ENCODE data around the gene MARCKSL1. TPM values are rescaled to one million over a fixed set of nuclear protein-coding genes. Genes with fewer than 3 reads are reported as not detected.

MARCKSL1 gene
- total RNA-seq, 1 donor from 2014 or later, result 213 TPM

GRCh38 chr1:32364836-32365235 lies 28.8 kb upstream of the MARCKSL1 start:
- Histone ChIP-seq H3K4me2 (ENCODE audit: low read length) (no peak overlapping the region), H3K27ac (ENCODE audit: low read depth, low read length) (no peak overlapping the region), H3K79me2 (ENCODE audit: insufficient read depth, low read length) (no peaks in the 10 kb centered on the region), H3K4me3 (ENCODE audit: insufficient read depth, low read depth, low read length) (no peak overlapping the region), H2AFZ (ENCODE audit: low read depth, low read length) (no peak overlapping the region), H3K9me3 (ENCODE audit: insufficient read depth, low read depth, low read length) (no peaks in the 10 kb centered on the region), H3K36me3 (ENCODE audit: insufficient read depth, low read length) (peaks cover 19% of the 10 kb centered on the region), H3K27me3 (ENCODE audit: insufficient read depth, low read length) (no peaks in the 10 kb centered on the region), H3K9ac (ENCODE audit: low read length) (no peak overlapping the region), H4K20me1 (ENCODE audit: insufficient read depth, low read length) (peaks cover 5% of the 10 kb centered on the region), H3K4me1 (ENCODE audit: insufficient read depth, low read length) (peaks cover 11% of the 10 kb centered on the region)
- TF ChIP-seq CTCF (IDR thresholded peaks at IDR 0.05; ENCODE audit: insufficient read depth, low read depth, low read length), result no peak
- TF ChIP-seq EZH2 (IDR thresholded peaks at IDR 0.05; ENCODE audit: insufficient read depth, low read length), result no peak
- H3K4me3 Mint-ChIP-seq (ENCODE audit: unreplicated experiment), result no peak overlapping the region
- H3K27ac Mint-ChIP-seq (ENCODE audit: unreplicated experiment), result no peak overlapping the region
- no peak for DNase-seq (ENCODE audit: low read depth)
- peaks cover 24% of the 10 kb centered on the region for H3K36me3 Mint-ChIP-seq (ENCODE audit: low read depth, unreplicated experiment)
- H3K9me3 Mint-ChIP-seq (ENCODE audit: unreplicated experiment), result no peaks in the 10 kb centered on the region
- H3K27me3 Mint-ChIP-seq (ENCODE audit: low read depth, unreplicated experiment), result no peaks in the 10 kb centered on the region
- H3K4me1 Mint-ChIP-seq (ENCODE audit: low read depth, unreplicated experiment), result peaks cover 4% of the 10 kb centered on the region
- no peak for FAIRE-seq

GRCh38 chr1:32363713-32364112 lies 27.7 kb upstream of the MARCKSL1 start:
- DNase-seq (ENCODE audit: low read depth) (no peak), FAIRE-seq (no peak)
- Histone ChIP-seq H3K36me3 (ENCODE audit: insufficient read depth, low read length) (peaks cover 19% of the 10 kb centered on the region), H3K9ac (ENCODE audit: low read length) (no peak overlapping the region), H4K20me1 (ENCODE audit: insufficient read depth, low read length) (peaks cover 5% of the 10 kb centered on the region), H3K27ac (ENCODE audit: low read depth, low read length) (no peak overlapping the region), H3K27me3 (ENCODE audit: insufficient read depth, low read length) (no peaks in the 10 kb centered on the region), H3K4me3 (ENCODE audit: insufficient read depth, low read depth, low read length) (no peak overlapping the region), H2AFZ (ENCODE audit: low read depth, low read length) (no peak overlapping the region), H3K79me2 (ENCODE audit: insufficient read depth, low read length) (no peaks in the 10 kb centered on the region), H3K9me3 (ENCODE audit: insufficient read depth, low read depth, low read length) (no peaks in the 10 kb centered on the region), H3K4me1 (ENCODE audit: insufficient read depth, low read length) (peaks cover 11% of the 10 kb centered on the region), H3K4me2 (ENCODE audit: low read length) (no peak overlapping the region)
- H3K27me3 Mint-ChIP-seq (ENCODE audit: low read depth, unreplicated experiment), result no peaks in the 10 kb centered on the region
- H3K27ac Mint-ChIP-seq (ENCODE audit: unreplicated experiment), result no peak overlapping the region
- no peak for TF ChIP-seq EZH2 (IDR thresholded peaks at IDR 0.05; ENCODE audit: insufficient read depth, low read length)
- no peak for TF ChIP-seq CTCF (IDR thresholded peaks at IDR 0.05; ENCODE audit: insufficient read depth, low read depth, low read length)
- no peaks in the 10 kb centered on the region for H3K9me3 Mint-ChIP-seq (ENCODE audit: unreplicated experiment)
- H3K36me3 Mint-ChIP-seq (ENCODE audit: low read depth, unreplicated experiment), result peaks cover 24% of the 10 kb centered on the region
- no peak overlapping the region for H3K4me3 Mint-ChIP-seq (ENCODE audit: unreplicated experiment)
- H3K4me1 Mint-ChIP-seq (ENCODE audit: low read depth, unreplicated experiment), result peaks cover 4% of the 10 kb centered on the region

GRCh38 chr1:32362474-32363313 lies 26.7 kb upstream of the MARCKSL1 start, which contains the start of the genes FAM229A and TSSK3:
FAM229A (minus strand) TSS chr1:32362485; CDS start chr1:32362091, 394 bp downstream.
TSSK3 (plus strand) TSS chr1:32362539; CDS start chr1:32362702, 163 bp downstream.
- H4K20me1 ChIP-seq (ENCODE audit: insufficient read depth, low read length), result peaks cover 9% of the 10 kb centered on the region
- H3K4me3 Mint-ChIP-seq (ENCODE audit: unreplicated experiment), result peak within 1 kb of the TSS; percentile 71
- no peak for TF ChIP-seq CTCF (IDR thresholded peaks at IDR 0.05; ENCODE audit: insufficient read depth, low read depth, low read length)
- no peak for TF ChIP-seq EZH2 (IDR thresholded peaks at IDR 0.05; ENCODE audit: insufficient read depth, low read length)
- no peaks in the 10 kb centered on the region for H3K79me2 ChIP-seq (ENCODE audit: insufficient read depth, low read length)
- H3K36me3 ChIP-seq (ENCODE audit: insufficient read depth, low read length), result peaks cover 13% of the 10 kb centered on the region
- no peak within 1 kb of the TSS for H2AFZ ChIP-seq (ENCODE audit: low read depth, low read length)
- no peaks in the 10 kb centered on the region for H3K9me3 ChIP-seq (ENCODE audit: insufficient read depth, low read depth, low read length)
- peaks cover 20% of the 10 kb centered on the region for H3K36me3 Mint-ChIP-seq (ENCODE audit: low read depth, unreplicated experiment)
- peaks cover 11% of the 10 kb centered on the region for H3K4me1 ChIP-seq (ENCODE audit: insufficient read depth, low read length)
- H3K4me2 ChIP-seq (ENCODE audit: low read length), result peak within 1 kb of the TSS; percentile 89
- H3K27me3 Mint-ChIP-seq (ENCODE audit: low read depth, unreplicated experiment), result no peaks in the 10 kb centered on the region
- H3K4me1 Mint-ChIP-seq (ENCODE audit: low read depth, unreplicated experiment), result peaks cover 4% of the 10 kb centered on the region
- DNase-seq (ENCODE audit: low read depth), result no peak
- H3K9me3 Mint-ChIP-seq (ENCODE audit: unreplicated experiment), result no peaks in the 10 kb centered on the region
- H3K27me3 ChIP-seq (ENCODE audit: insufficient read depth, low read length), result no peaks in the 10 kb centered on the region
- no peak within 1 kb of the TSS for H3K27ac ChIP-seq (ENCODE audit: low read depth, low read length)
- no peak for FAIRE-seq
- H3K4me3 ChIP-seq (ENCODE audit: insufficient read depth, low read depth, low read length), result peak within 1 kb of the TSS; percentile 51
- peak within 1 kb of the TSS; percentile 65 for H3K9ac ChIP-seq (ENCODE audit: low read length)
- H3K27ac Mint-ChIP-seq (ENCODE audit: unreplicated experiment), result peak within 1 kb of the TSS; percentile 12
